HCT116 (cell line): ENCODE measurements around the gene TFAP2D. TPM values are rescaled to one million over a fixed set of nuclear protein-coding genes. Genes with fewer than 3 reads are reported as not detected.

Experiments used
- ATAC-seq: fragments of 200-7000 bp; cut with Tn5 transposase; 2 replicates; pipeline ENCODE4 v1.9.1; 2020; ENCODE audit warnings: mild to moderate bottlenecking, moderate library complexity
- BruUV-seq: library from RNA; stranded (reverse); fragments of 400-500 nt; replicated peaks from 2 replicates; lab custom pipeline; 2021; lab: Mats Ljungman, UMichigan
- CTCF ChIA-PET: fragments of 300-600 bp; sonication (Branson Sonifier 250); formaldehyde crosslinking; loops from one replicate; lab custom pipeline; 2021; ENCODE audit warnings: antibody characterized with exemption; lab: Charles Lee
- POLR2A ChIA-PET: fragments of 300-600, 350-600 bp; sonication (Branson Sonifier 250); formaldehyde crosslinking; loops from one replicate; lab custom pipeline; 2021; ENCODE audit warnings: antibody characterized with exemption; lab: Charles Lee
- RAD21 ChIA-PET, 2 experiments: fragments of 300-600 bp; sonication (Branson Sonifier 250); formaldehyde crosslinking; loops; one replicate each; lab custom pipeline; 2023; ENCODE audit warnings: low total read pairs in 2 of 2; ENCODE audit not compliant: uncharacterized antibody in 2 of 2, unreplicated experiment in 2 of 2, low non-redundant PET in 1 of 2; lab: Charles Lee
- DNase-seq: peaks from one replicate; pipeline ENCODE4 v3.0.0-alpha.2; 2010; ENCODE audit warnings: low read depth, low spot score
- H2AFZ ChIP-seq: fragments of 200-600 bp; shearing (Covaris generic), sonication (generic); 2 replicates; pipeline ENCODE4 v1.6.1; 2017; ENCODE audit warnings: low read depth, mixed run types, mixed read lengths, antibody characterized with exemption, low read length; ENCODE audit not compliant: poor library complexity, severe bottlenecking
- H3K27ac ChIP-seq: 2 replicates; pipeline ENCODE4 v1.5.1; 2012; ENCODE audit warnings: low read depth, low read length
- H3K27me3 ChIP-seq: fragments of 200-600 bp; sonication (generic); 2 replicates; pipeline ENCODE4 v1.6.1; 2016; ENCODE audit warnings: mixed run types, low read length, mixed read lengths; ENCODE audit not compliant: insufficient read depth
- H3K36me3 ChIP-seq, 2 experiments: fragments of 200-500 bp in 1 of 2; fragments of 200-600 bp in 1 of 2; sonication (Bioruptor generic) in 1 of 2; sonication (generic) in 1 of 2; 2 replicates each; pipeline versions ENCODE4 v1.5.1 to v1.6.1; 2014 to 2016; ENCODE audit warnings: low read length in 2 of 2, inconsistent platforms in 1 of 2, mixed read lengths in 1 of 2, mixed run types in 1 of 2; ENCODE audit not compliant: insufficient read depth in 2 of 2, control insufficient read depth in 1 of 2
- H3K4me1 ChIP-seq, 2 experiments: fragments of 200-600 bp in 1 of 2; sonication (generic) in 1 of 2; 2 replicates each; pipeline versions ENCODE4 v1.5.1 to v1.6.1; 2012 to 2017; ENCODE audit warnings: low read length in 2 of 2, inconsistent platforms in 1 of 2, mild to moderate bottlenecking in 1 of 2, mixed read lengths in 1 of 2, mixed run types in 1 of 2, moderate library complexity in 1 of 2; ENCODE audit not compliant: insufficient read depth in 2 of 2, control insufficient read depth in 1 of 2
- H3K4me2 ChIP-seq: fragments of 200-600 bp; sonication (generic); 2 replicates; pipeline ENCODE4 v1.6.1; 2017; ENCODE audit warnings: mixed run types, low read length, mixed read lengths
- H3K4me3 ChIP-seq, 2 experiments: fragments of 200-600 bp in 1 of 2; sonication (generic) in 1 of 2; replicated peaks in 1 of 2; 2 replicates each; pipeline ENCODE4 v1.5.1; 2011 to 2016; ENCODE audit warnings: low read length in 2 of 2, control low read depth in 1 of 2, low read depth in 1 of 2, mild to moderate bottlenecking in 1 of 2, mixed read lengths in 1 of 2, mixed run types in 1 of 2
- H3K79me2 ChIP-seq: fragments of 200-600 bp; sonication (generic); 2 replicates; pipeline ENCODE4 v1.6.1; 2017; ENCODE audit warnings: mild to moderate bottlenecking, mixed run types, low read length, moderate library complexity, mixed read lengths; ENCODE audit not compliant: insufficient read depth
- H3K9ac ChIP-seq: fragments of 200-600 bp; sonication (generic); 2 replicates; pipeline ENCODE4 v1.6.1; 2016; ENCODE audit warnings: low read length, mixed read lengths
- H3K9me2 ChIP-seq: fragments of 200-600 bp; sonication (generic), shearing (Covaris generic); 2 replicates; pipeline ENCODE4 v1.6.1; 2017; ENCODE audit warnings: mixed run types, mild to moderate bottlenecking, moderate library complexity; ENCODE audit not compliant: insufficient read depth
- H3K9me3 ChIP-seq, 2 experiments: fragments of 200-500 bp in 1 of 2; fragments of 200-600 bp in 1 of 2; sonication (Bioruptor generic) in 1 of 2; sonication (generic) in 1 of 2; 2 replicates each; pipeline ENCODE4 v1.6.1; 2014 to 2017; ENCODE audit warnings: low read length in 2 of 2, mixed read lengths in 2 of 2, inconsistent platforms in 1 of 2, low read depth in 1 of 2, mild to moderate bottlenecking in 1 of 2, mixed run types in 1 of 2, moderate library complexity in 1 of 2; ENCODE audit not compliant: control insufficient read depth in 1 of 2, insufficient read depth in 1 of 2
- H4K20me1 ChIP-seq: fragments of 200-600 bp; sonication (generic), shearing (Covaris generic); 2 replicates; pipeline ENCODE4 v1.6.1; 2017; ENCODE audit warnings: mixed run types, mild to moderate bottlenecking, moderate library complexity; ENCODE audit not compliant: insufficient read depth
- CEBPB ChIP-seq: IDR thresholded peaks from 2 replicates; pipeline ENCODE4 v1.6.1; 2012; ENCODE audit warnings: low read depth
- FOSL1 ChIP-seq: IDR thresholded peaks from 2 replicates; pipeline ENCODE4 v1.6.1; 2012; ENCODE audit warnings: low read depth
- JUND ChIP-seq: IDR thresholded peaks from 2 replicates; pipeline ENCODE4 v1.6.1; 2012
- POLR2A ChIP-seq: IDR thresholded peaks from 2 replicates; pipeline ENCODE4 v1.7.0; 2011; ENCODE audit warnings: borderline replicate concordance; ENCODE audit not compliant: insufficient read depth, insufficient read length; ENCODE audit errors: extremely low read depth
- RAD21 ChIP-seq: IDR thresholded peaks from 2 replicates; pipeline ENCODE4 v1.6.1; 2012; ENCODE audit warnings: low read depth, mild to moderate bottlenecking
- SP1 ChIP-seq: IDR thresholded peaks from 2 replicates; pipeline ENCODE4 v1.6.1; 2012; ENCODE audit warnings: low read depth
- TCF7L2 ChIP-seq: IDR thresholded peaks from 2 replicates; pipeline ENCODE4 v1.7.0; 2011; ENCODE audit warnings: borderline replicate concordance, inconsistent platforms; ENCODE audit not compliant: insufficient read depth, insufficient read length; ENCODE audit errors: extremely low read depth
- YY1 ChIP-seq: IDR thresholded peaks from 2 replicates; pipeline ENCODE4 v1.6.1; 2011; ENCODE audit warnings: low read length, low read depth, moderate library complexity, mild to moderate bottlenecking; ENCODE audit not compliant: insufficient replicate concordance; ENCODE audit errors: extremely low read depth
- intact Hi-C: fragments of 100-400 bp; cut with micrococcal nuclease; formaldehyde crosslinking; loops from 2 replicates; pipeline ENCODE4 v1.10.0; 2022
- total RNA-seq: library from RNA; stranded (reverse); gene quantifications from one replicate; pipeline ENCODE4 v1.2.1, GENCODE V29; 2021; ENCODE audit not compliant: unreplicated experiment
- TF ChIP-seq, protein P1 (sequence below), 3 experiments: fragments of 200-600 bp in 1 of 3; sonication (generic) in 1 of 3; IDR thresholded peaks in 2 of 3; conservative IDR thresholded peaks in 1 of 3; 2 replicates each; pipeline ENCODE4 v1.5.1; 2012 to 2017; ENCODE audit warnings: low read depth in 2 of 3, low read length in 2 of 3, antibody characterized with exemption in 1 of 3, borderline replicate concordance in 1 of 3, control low read depth in 1 of 3, mild to moderate bottlenecking in 1 of 3, mixed read lengths in 1 of 3, mixed run types in 1 of 3, moderate library complexity in 1 of 3; ENCODE audit not compliant: insufficient read depth in 1 of 3

Gene TFAP2D
- total RNA-seq, 1 experiment from 2014 or later = not detected

DNA sequence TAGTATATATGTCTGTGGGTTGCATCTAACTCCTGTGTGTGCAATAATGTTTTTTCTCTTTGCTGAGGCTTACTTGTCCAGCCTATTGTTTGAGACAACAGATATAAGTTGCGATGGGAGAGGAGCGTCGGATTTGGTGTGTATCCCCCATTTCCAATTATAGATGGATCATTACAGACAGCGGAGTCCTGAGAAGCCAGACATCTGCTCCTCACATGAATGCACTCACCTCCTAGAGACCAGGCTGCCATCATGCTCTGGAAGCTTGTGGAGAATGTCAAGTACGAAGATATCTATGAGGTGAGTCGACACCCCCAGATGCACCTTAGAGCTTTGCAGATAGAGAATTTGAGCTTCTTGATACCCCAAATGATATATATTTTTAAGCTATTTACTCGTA, 105.3 kb downstream of the TFAP2D start, which contains the start of gene TFAP2B (continued):
- TF ChIP-seq, protein P1, sequence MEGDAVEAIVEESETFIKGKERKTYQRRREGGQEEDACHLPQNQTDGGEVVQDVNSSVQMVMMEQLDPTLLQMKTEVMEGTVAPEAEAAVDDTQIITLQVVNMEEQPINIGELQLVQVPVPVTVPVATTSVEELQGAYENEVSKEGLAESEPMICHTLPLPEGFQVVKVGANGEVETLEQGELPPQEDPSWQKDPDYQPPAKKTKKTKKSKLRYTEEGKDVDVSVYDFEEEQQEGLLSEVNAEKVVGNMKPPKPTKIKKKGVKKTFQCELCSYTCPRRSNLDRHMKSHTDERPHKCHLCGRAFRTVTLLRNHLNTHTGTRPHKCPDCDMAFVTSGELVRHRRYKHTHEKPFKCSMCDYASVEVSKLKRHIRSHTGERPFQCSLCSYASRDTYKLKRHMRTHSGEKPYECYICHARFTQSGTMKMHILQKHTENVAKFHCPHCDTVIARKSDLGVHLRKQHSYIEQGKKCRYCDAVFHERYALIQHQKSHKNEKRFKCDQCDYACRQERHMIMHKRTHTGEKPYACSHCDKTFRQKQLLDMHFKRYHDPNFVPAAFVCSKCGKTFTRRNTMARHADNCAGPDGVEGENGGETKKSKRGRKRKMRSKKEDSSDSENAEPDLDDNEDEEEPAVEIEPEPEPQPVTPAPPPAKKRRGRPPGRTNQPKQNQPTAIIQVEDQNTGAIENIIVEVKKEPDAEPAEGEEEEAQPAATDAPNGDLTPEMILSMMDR (IDR thresholded peaks at IDR 0.05 in 2 of 3, conservative IDR thresholded peaks at IDR 0.05 in 1 of 3; ENCODE audit: borderline replicate concordance in 1 of 3, insufficient read depth in 1 of 3, low read depth in 2 of 3, low read length in 2 of 3) = no peak
- no peak for TF ChIP-seq CEBPB
- TF ChIP-seq RAD21 = no peak
- no peak for TF ChIP-seq JUND
- no peak for TF ChIP-seq POLR2A
- no peak for TF ChIP-seq FOSL1

DNA sequence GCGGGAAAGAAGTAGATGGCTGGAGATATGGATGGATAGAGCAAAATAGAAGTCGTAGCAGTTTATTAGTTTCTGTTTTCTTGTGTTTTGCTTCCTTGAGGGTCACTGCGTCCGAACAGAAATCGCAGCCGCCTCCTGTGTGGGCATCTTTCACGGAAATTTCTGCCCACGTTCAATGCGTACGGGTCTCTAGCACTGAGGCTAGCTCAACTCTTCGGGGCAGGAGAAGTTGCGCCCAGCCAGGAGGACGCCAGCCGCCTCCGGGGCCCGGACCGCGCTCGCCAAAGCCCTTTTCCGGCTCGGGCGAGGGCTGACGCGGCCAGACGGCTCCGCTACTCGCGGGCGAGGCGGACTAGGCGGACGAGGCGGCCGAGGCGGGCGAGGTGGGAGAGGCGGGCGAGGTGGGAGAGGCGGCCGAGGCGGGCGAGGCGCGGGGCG, 106.2 kb downstream of the TFAP2D start:
- no peak overlapping the region for H3K9ac ChIP-seq
- no peak overlapping the region for H3K27ac ChIP-seq
- no peaks in the 10 kb centered on the region for H3K9me2 ChIP-seq
- H3K27me3 ChIP-seq = no peaks in the 10 kb centered on the region
- DNase-seq (no peak), ATAC-seq (no peak)
- no peaks in the 10 kb centered on the region for H3K4me1 ChIP-seq
- H3K4me3 ChIP-seq = no peak overlapping the region
- TF ChIP-seq, protein P1 (IDR thresholded peaks at IDR 0.05 in 2 of 3, conservative IDR thresholded peaks at IDR 0.05 in 1 of 3; ENCODE audit: borderline replicate concordance in 1 of 3, insufficient read depth in 1 of 3, low read depth in 2 of 3, low read length in 2 of 3) = no peak
- TF ChIP-seq YY1 (no peak), SP1 (no peak), FOSL1 (no peak), TCF7L2 (no peak), JUND (no peak)
- POLR2A ChIA-PET = no interaction called here
- H3K4me2 ChIP-seq = no peak overlapping the region
- CTCF ChIA-PET = no interaction called here
- BruUV-seq = no TSS peak
- intact Hi-C loops = loop anchor here (10.0 kb wide), 1 partner anchor 1035 kb away; no protein-coding TSS in a partner anchor
- no peaks in the 10 kb centered on the region for H3K79me2 ChIP-seq
- H2AFZ ChIP-seq = no peak overlapping the region
- RAD21 ChIA-PET = no interaction called here
- H3K36me3 ChIP-seq = no peaks in the 10 kb centered on the region; a peak in 1 of 4 replicates
- no peaks in the 10 kb centered on the region for H4K20me1 ChIP-seq
- H3K9me3 ChIP-seq = no peaks in the 10 kb centered on the region
